Activated naive CD8-positive, alpha-beta T cell (primary cell): Measurements from ENCODE around the gene PGS1.

Experiments
- H3K27ac Mint-ChIP-seq: one replicate; pipeline ENCODE4 v1.8.0; 2021; ENCODE audit warnings: mixed read lengths
- H3K27me3 Mint-ChIP-seq: one replicate; pipeline ENCODE4 v1.8.0; 2021; ENCODE audit warnings: mixed read lengths
- H3K36me3 Mint-ChIP-seq: one replicate; pipeline ENCODE4 v1.8.0; 2021; ENCODE audit warnings: mixed read lengths
- H3K4me1 Mint-ChIP-seq: one replicate; pipeline ENCODE4 v1.8.0; 2021; ENCODE audit warnings: low read depth, mixed read lengths
- H3K4me3 Mint-ChIP-seq: one replicate; pipeline ENCODE4 v1.8.0; 2021; ENCODE audit warnings: mild to moderate bottlenecking, mixed read lengths
- H3K9me3 Mint-ChIP-seq: one replicate; pipeline ENCODE4 v1.8.0; 2021; ENCODE audit warnings: low read depth, mixed read lengths

Gene PGS1

GRCh38 chr17:78356101-78356713 is 22.2 kb upstream of the PGS1 start:
- Mint-ChIP-seq H3K4me3 (peak overlapping the region; percentile 88), H3K4me1 (peaks cover 60% of the 10 kb centered on the region), H3K36me3 (peaks cover 3% of the 10 kb centered on the region), H3K27me3 (no peaks in the 10 kb centered on the region), H3K9me3 (no peaks in the 10 kb centered on the region), H3K27ac (peak overlapping the region; percentile 94)

GRCh38 chr17:78357177-78357586 is 21.3 kb upstream of the PGS1 start:
- no peaks in the 10 kb centered on the region for H3K9me3 Mint-ChIP-seq
- H3K27me3 Mint-ChIP-seq = no peaks in the 10 kb centered on the region
- H3K4me1 Mint-ChIP-seq = peaks cover 58% of the 10 kb centered on the region
- H3K4me3 Mint-ChIP-seq = peak overlapping the region; percentile 88
- H3K27ac Mint-ChIP-seq = peak overlapping the region; percentile 92
- peaks cover 3% of the 10 kb centered on the region for H3K36me3 Mint-ChIP-seq

GRCh38 chr17:78357672-78358537 is 20.5 kb upstream of the PGS1 start:
- Mint-ChIP-seq H3K4me1 (peaks cover 55% of the 10 kb centered on the region), H3K36me3 (peaks cover 3% of the 10 kb centered on the region), H3K27me3 (no peaks in the 10 kb centered on the region), H3K9me3 (no peaks in the 10 kb centered on the region), H3K27ac (peak overlapping the region; percentile 86), H3K4me3 (peak overlapping the region; percentile 88)

GRCh38 chr17:78358538-78359320 is 19.7 kb upstream of the PGS1 start:
- Mint-ChIP-seq H3K4me3 (peak overlapping the region; percentile 88), H3K9me3 (no peaks in the 10 kb centered on the region), H3K27ac (peak overlapping the region; percentile 86), H3K27me3 (no peaks in the 10 kb centered on the region), H3K4me1 (peaks cover 49% of the 10 kb centered on the region), H3K36me3 (peaks cover 3% of the 10 kb centered on the region)

GRCh38 chr17:78359321-78359996 is 19.0 kb upstream of the PGS1 start:
- H3K9me3 Mint-ChIP-seq = no peaks in the 10 kb centered on the region
- peak overlapping the region; percentile 81 for H3K4me3 Mint-ChIP-seq
- H3K27me3 Mint-ChIP-seq = no peaks in the 10 kb centered on the region
- peak overlapping the region; percentile 61 for H3K27ac Mint-ChIP-seq
- peaks cover 46% of the 10 kb centered on the region for H3K4me1 Mint-ChIP-seq
- peaks cover 3% of the 10 kb centered on the region for H3K36me3 Mint-ChIP-seq

GRCh38 chr17:78359997-78360370 is 18.5 kb upstream of the PGS1 start, which contains the start of gene SOCS3:
SOCS3 (minus strand) TSS chr17:78360077; CDS start chr17:78359095, 982 bp downstream.
- H3K36me3 Mint-ChIP-seq = peaks cover 3% of the 10 kb centered on the region
- H3K27me3 Mint-ChIP-seq = no peaks in the 10 kb centered on the region
- peaks cover 46% of the 10 kb centered on the region for H3K4me1 Mint-ChIP-seq
- H3K4me3 Mint-ChIP-seq = peak within 1 kb of the TSS; percentile 88
- no peaks in the 10 kb centered on the region for H3K9me3 Mint-ChIP-seq
- H3K27ac Mint-ChIP-seq = peak within 1 kb of the TSS; percentile 86

GRCh38 chr17:78360371-78361224 is 17.9 kb upstream of the PGS1 start:
- H3K4me3 Mint-ChIP-seq = peak overlapping the region; percentile 80
- H3K4me1 Mint-ChIP-seq = peaks cover 40% of the 10 kb centered on the region
- no peaks in the 10 kb centered on the region for H3K27me3 Mint-ChIP-seq
- H3K36me3 Mint-ChIP-seq = peaks cover 3% of the 10 kb centered on the region
- no peaks in the 10 kb centered on the region for H3K9me3 Mint-ChIP-seq
- peak overlapping the region; percentile 86 for H3K27ac Mint-ChIP-seq

- no peaks in the 10 kb centered on the region for H3K9me3 Mint-ChIP-seq
- H3K4me3 Mint-ChIP-seq = peak overlapping the region; percentile 40
- peaks cover 3% of the 10 kb centered on the region for H3K36me3 Mint-ChIP-seq
- H3K27ac Mint-ChIP-seq = peak overlapping the region; percentile 46
- H3K4me1 Mint-ChIP-seq = peaks cover 33% of the 10 kb centered on the region
- H3K27me3 Mint-ChIP-seq = no peaks in the 10 kb centered on the region
Observed at GRCh38 chr17:78361225-78361701, 17.2 kb upstream of the PGS1 start.

GRCh38 chr17:78362232-78362631 is 16.2 kb upstream of the PGS1 start:
- no peaks in the 10 kb centered on the region for H3K9me3 Mint-ChIP-seq
- peaks cover 25% of the 10 kb centered on the region for H3K4me1 Mint-ChIP-seq
- H3K4me3 Mint-ChIP-seq = no peak overlapping the region
- H3K27me3 Mint-ChIP-seq = no peaks in the 10 kb centered on the region
- no peak overlapping the region for H3K27ac Mint-ChIP-seq
- no peaks in the 10 kb centered on the region for H3K36me3 Mint-ChIP-seq

GRCh38 chr17:78362671-78363070 is 15.8 kb upstream of the PGS1 start:
- no peak overlapping the region for H3K4me3 Mint-ChIP-seq
- H3K9me3 Mint-ChIP-seq = no peaks in the 10 kb centered on the region
- no peaks in the 10 kb centered on the region for H3K27me3 Mint-ChIP-seq
- H3K4me1 Mint-ChIP-seq = peaks cover 20% of the 10 kb centered on the region
- no peaks in the 10 kb centered on the region for H3K36me3 Mint-ChIP-seq
- H3K27ac Mint-ChIP-seq = no peak overlapping the region

- no peaks in the 10 kb centered on the region for H3K9me3 Mint-ChIP-seq
- H3K4me1 Mint-ChIP-seq = peaks cover 12% of the 10 kb centered on the region
- no peaks in the 10 kb centered on the region for H3K36me3 Mint-ChIP-seq
- H3K27ac Mint-ChIP-seq = no peak overlapping the region
- no peaks in the 10 kb centered on the region for H3K27me3 Mint-ChIP-seq
- H3K4me3 Mint-ChIP-seq = no peak overlapping the region
Observed at GRCh38 chr17:78364436-78365281, 13.8 kb upstream of the PGS1 start.

GRCh38 chr17:78365561-78366108 is 12.8 kb upstream of the PGS1 start:
- H3K27ac Mint-ChIP-seq = no peak overlapping the region
- H3K4me1 Mint-ChIP-seq = peaks cover 11% of the 10 kb centered on the region
- no peaks in the 10 kb centered on the region for H3K27me3 Mint-ChIP-seq
- no peak overlapping the region for H3K4me3 Mint-ChIP-seq
- H3K36me3 Mint-ChIP-seq = no peaks in the 10 kb centered on the region
- H3K9me3 Mint-ChIP-seq = no peaks in the 10 kb centered on the region
